Gastrocnemius medialis (tissue), 4 donors: ENCODE measurements around the gene ACVR1.

Experiments used
- POLR2A ChIP-seq, 2 donors: fragments of 450-650 bp; IDR thresholded peaks; one replicate each; pipeline ENCODE4 v1.6.1; 2017; ENCODE audit warnings: antibody characterized with exemption in 2 of 2, mild to moderate bottlenecking in 2 of 2, moderate library complexity in 2 of 2
- TF ChIP-seq, protein P1 (sequence below), 5 experiments: fragments of 450-650 bp in 3 of 5; fragments of 200-600 bp in 2 of 5; sonication (generic) in 2 of 5; IDR thresholded peaks in 4 of 5; conservative IDR thresholded peaks in 1 of 5; 1 replicate in 4 of 5; 2 replicates in 1 of 5; pipeline ENCODE4 v1.5.1; 2016 to 2019; ENCODE audit warnings: antibody characterized with exemption in 5 of 5, mild to moderate bottlenecking in 3 of 5, moderate library complexity in 3 of 5

DNA sequence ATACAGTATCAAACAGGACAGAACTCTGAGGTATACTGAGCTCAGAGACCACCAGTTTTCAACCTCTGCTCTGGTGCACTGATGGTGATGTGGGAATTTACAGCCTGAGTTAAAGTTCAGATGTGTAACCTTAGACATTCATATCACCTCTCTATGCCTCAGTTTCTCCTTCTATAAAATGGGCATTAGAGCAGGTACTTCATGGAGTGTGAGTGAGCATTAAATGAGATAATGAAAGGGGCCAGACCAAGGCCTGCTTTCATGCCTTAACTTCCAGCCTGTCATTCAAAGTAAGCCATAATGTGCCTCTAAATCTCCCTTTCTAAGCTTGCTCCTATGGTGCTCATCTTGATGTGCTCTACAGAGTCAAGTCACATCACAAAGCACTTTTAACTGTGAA lies 8.4 kb downstream of the ACVR1 start:
- TF ChIP-seq POLR2A (IDR thresholded peaks at IDR 0.05), result no peak
- TF ChIP-seq, protein P1, sequence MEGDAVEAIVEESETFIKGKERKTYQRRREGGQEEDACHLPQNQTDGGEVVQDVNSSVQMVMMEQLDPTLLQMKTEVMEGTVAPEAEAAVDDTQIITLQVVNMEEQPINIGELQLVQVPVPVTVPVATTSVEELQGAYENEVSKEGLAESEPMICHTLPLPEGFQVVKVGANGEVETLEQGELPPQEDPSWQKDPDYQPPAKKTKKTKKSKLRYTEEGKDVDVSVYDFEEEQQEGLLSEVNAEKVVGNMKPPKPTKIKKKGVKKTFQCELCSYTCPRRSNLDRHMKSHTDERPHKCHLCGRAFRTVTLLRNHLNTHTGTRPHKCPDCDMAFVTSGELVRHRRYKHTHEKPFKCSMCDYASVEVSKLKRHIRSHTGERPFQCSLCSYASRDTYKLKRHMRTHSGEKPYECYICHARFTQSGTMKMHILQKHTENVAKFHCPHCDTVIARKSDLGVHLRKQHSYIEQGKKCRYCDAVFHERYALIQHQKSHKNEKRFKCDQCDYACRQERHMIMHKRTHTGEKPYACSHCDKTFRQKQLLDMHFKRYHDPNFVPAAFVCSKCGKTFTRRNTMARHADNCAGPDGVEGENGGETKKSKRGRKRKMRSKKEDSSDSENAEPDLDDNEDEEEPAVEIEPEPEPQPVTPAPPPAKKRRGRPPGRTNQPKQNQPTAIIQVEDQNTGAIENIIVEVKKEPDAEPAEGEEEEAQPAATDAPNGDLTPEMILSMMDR (IDR thresholded peaks at IDR 0.05 in 4 of 5, conservative IDR thresholded peaks at IDR 0.05 in 1 of 5), result no peak
